ENCODE data around the gene DDX49. TPM values are rescaled to one million over a fixed set of nuclear protein-coding genes. Genes with fewer than 3 reads are reported as not detected.
A peak's percentile ranks its signal among the peaks of the same experiment; 100 is the strongest.

DDX49 gene
- total RNA-seq, 2 experiments from 2014 or later: 37.7 to 46.3 TPM

DNA sequence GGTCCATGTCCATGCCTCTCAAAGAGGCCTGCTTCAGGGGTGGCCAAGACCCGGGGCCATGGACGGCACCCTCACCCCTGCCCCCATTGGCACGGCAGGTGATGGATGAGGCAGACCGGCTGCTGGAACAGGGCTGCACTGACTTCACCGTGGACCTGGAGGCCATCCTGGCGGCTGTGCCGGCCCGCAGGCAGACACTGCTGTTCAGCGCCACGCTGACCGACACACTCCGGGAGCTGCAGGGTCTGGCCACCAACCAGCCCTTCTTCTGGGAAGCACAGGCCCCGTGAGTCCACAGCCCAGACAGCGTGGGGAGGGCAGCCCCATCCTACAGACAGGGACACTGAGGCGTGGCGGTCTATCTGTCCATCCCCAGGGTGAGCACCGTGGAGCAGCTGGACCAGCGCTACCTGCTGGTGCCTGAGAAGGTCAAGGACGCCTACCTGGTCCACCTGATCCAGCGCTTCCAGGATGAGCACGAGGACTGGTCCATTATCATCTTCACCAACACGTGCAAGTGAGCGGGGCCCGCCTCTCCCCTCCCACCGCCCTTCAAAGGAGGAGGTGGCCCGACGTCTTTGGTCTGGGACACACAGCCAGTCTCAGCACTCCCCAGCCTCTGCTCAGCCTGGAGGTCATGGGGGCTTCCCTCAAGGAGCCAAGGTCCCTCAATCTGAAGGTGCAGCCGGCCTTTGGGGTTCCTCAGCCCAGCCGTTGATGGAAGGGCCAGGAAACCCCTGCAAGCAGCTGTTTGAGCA lies 2.9 kb downstream of the DDX49 start:
- peaks cover 39% of the 10 kb centered on the region for H3K36me3 Mint-ChIP-seq
- H3K9me3 Mint-ChIP-seq: no peaks in the 10 kb centered on the region
- H3K27me3 Mint-ChIP-seq: no peaks in the 10 kb centered on the region
- POLR2A ChIA-PET: no interaction called here
- no peak overlapping the region for H3K4me3 Mint-ChIP-seq
- CTCF ChIA-PET: no interaction called here
- H3K4me1 Mint-ChIP-seq (ENCODE audit: low read depth): peaks cover 27% of the 10 kb centered on the region
- H3K27ac Mint-ChIP-seq: no peak overlapping the region
- intact Hi-C loops (cut with micrococcal nuclease): no loop called here
- DNase-seq: no peak

DNA sequence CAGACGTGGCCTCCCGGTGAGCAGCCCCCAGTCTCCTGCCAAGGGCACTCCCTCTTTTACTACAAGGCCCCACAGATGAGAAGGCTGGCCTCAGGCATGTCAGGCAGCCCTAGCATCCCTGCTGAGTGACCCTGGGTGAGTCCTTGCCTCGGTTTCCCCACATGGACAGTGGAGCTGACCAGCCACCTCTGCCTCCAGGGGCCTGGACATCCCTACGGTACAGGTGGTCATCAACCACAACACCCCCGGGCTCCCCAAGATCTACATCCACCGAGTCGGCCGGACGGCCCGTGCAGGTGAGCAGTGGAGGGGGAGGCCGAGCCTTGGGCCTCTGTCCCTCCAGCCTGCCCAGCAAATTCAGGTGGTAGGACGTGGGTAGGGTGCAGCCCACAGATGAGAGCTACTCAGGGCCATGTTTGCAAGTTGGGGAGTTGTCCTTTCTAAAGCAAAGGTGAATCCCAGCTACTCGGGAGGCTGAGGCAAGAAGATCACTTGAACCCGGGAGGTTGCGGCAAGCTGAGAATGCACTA lies 5.2 kb downstream of the DDX49 start:
- ChIA-PET POLR2A (no interaction called here), CTCF (no interaction called here)
- intact Hi-C loops (cut with micrococcal nuclease): no loop called here
- Mint-ChIP-seq H3K4me1 (ENCODE audit: low read depth) (peaks cover 13% of the 10 kb centered on the region), H3K27me3 (no peaks in the 10 kb centered on the region), H3K27ac (no peak overlapping the region), H3K4me3 (no peak overlapping the region), H3K36me3 (peaks cover 32% of the 10 kb centered on the region), H3K9me3 (no peaks in the 10 kb centered on the region)
- DNase-seq: no peak

DNA sequence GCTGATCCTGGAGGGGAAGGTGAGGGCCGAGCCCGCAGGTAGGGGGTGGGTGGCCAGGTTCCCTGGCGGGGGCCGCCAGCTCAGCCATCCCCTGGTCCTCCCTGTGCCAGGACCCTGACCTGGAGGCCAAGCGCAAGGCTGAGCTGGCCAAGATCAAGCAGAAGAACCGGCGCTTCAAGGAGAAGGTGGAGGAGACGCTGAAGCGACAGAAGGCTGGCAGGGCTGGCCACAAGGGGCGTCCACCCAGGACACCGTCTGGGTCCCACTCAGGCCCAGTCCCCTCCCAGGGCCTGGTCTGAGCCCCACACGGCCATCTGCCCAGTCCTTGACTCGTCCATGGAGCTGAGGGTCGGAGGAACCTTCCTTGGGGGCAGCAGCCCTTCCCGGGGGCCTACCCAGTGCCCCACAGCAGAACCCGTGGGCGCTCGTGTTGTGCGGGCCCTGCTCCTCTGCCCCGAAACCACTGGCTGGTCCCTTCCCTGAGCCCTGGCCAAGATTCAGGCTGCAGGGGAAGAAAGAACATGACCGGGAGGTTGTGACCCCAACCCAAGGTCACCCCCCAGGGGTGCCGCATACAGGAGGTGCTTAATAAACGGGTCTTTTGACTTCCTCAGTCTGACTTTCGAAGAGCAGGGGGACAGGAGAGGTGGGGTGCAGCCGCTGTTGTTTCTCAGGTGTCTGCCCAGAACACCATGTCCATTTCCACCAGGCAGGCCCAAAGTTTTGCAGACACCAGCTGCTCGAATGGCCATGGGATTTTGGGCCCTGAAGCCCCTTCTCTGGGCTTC lies 8.7 kb downstream of the DDX49 start:
- H3K27me3 Mint-ChIP-seq: peaks cover 3% of the 10 kb centered on the region
- peaks cover 22% of the 10 kb centered on the region for H3K36me3 Mint-ChIP-seq
- CTCF ChIA-PET: no interaction called here
- no peak overlapping the region for H3K27ac Mint-ChIP-seq
- H3K9me3 Mint-ChIP-seq: no peaks in the 10 kb centered on the region
- intact Hi-C loops (cut with micrococcal nuclease): no loop called here
- peaks cover 6% of the 10 kb centered on the region for H3K4me1 Mint-ChIP-seq (ENCODE audit: low read depth)
- no peak for DNase-seq
- POLR2A ChIA-PET: interaction anchor here (2.5 kb wide), 1 partner anchor 9 kb away, joined by 13 read pairs; the partner anchor contains the start of genes COPE and DDX49
- no peak overlapping the region for H3K4me3 Mint-ChIP-seq

DNA sequence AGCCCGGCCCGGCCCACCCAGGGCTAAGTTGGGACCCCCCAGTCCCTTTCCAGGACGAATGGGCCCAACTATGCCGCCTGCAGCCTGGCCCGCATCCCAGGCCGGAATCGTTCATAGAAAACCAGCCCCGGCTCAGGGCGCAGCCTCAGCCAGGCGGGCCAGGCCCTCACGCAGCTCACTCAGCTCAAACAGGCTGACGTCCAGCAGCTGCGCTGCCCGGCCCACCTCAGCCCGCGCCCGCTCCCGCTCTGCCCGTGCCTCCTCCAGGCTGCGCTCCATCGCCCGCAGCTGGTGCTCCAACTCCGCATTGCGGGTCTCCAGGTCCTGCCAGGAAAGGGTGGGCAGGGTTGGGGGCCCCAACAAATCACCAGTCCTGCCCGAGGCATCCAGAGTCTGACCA lies 9.8 kb downstream of the DDX49 start:
- no peak overlapping the region for H3K27ac Mint-ChIP-seq
- no peak overlapping the region for H3K4me3 Mint-ChIP-seq
- CTCF ChIA-PET: no interaction called here

DNA sequence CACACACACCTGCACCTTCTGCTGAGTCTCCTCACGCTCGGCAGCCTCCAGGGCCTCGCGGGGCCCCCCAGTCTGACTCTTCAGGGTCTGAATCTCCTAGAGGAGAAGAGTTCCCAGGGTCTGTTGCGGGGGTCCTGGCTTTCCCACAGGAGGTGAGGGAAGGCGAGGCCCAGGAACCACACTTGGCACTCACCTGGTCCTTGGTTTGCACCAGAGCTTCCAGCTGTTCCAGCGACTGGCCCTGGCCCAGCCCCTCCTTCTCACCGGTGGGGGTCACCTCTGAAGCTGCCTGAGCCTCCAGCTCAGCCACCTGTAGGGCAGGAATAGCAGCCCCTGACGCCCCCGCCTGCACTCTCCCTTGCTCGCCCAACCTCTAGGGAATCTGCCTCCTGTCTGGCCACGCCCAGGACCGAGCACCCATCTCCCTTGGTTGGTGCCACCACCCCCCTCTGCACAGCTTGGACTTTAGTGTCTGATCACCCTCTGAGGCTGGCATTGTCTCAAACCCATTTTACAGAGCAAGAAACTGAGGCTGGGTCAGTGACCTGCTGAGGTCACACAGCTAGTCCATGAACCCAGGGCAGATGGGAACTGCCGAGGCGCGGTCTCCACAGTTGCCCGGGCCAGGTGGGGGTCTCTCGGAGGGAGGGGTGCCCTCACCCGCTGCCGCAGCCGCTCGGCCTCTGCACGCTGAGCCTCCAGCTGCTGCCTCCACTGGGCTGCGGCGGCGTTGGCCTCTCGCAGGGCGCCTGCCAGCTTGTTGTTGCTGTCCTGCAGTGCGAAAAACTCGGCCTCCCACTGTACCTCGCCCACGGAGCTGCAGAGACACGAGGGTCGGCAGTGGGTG lies 12.0 kb downstream of the DDX49 start:
- H3K9me3 Mint-ChIP-seq: no peaks in the 10 kb centered on the region
- H3K36me3 Mint-ChIP-seq: peaks cover 5% of the 10 kb centered on the region
- peaks cover 12% of the 10 kb centered on the region for H3K27me3 Mint-ChIP-seq
- H3K27ac Mint-ChIP-seq: no peak overlapping the region
- H3K4me3 Mint-ChIP-seq: no peak overlapping the region
- no peak for DNase-seq
- ChIA-PET CTCF (no interaction called here), POLR2A (no interaction called here)
- H3K4me1 Mint-ChIP-seq (ENCODE audit: low read depth): peaks cover 6% of the 10 kb centered on the region
- intact Hi-C loops (cut with micrococcal nuclease): loop anchor here (1.0 kb wide), 1 partner anchor 12 kb away; the partner anchor contains the start of genes COPE and DDX49

More for the DNA sequence above, 9.8 kb downstream of the DDX49 start:
- Mint-ChIP-seq H3K9me3 (no peaks in the 10 kb centered on the region), H3K4me1 (ENCODE audit: low read depth) (peaks cover 6% of the 10 kb centered on the region), H3K36me3 (peaks cover 18% of the 10 kb centered on the region), H3K27me3 (peaks cover 11% of the 10 kb centered on the region)
- intact Hi-C loops (cut with micrococcal nuclease): no loop called here
- POLR2A ChIA-PET: interaction anchor here (1.2 to 2.5 kb wide), 2 partner anchors 9 to 10 kb away, joined by 3 to 13 read pairs; partner anchors contain the start of genes COPE and DDX49
- no peak for DNase-seq

DNA sequence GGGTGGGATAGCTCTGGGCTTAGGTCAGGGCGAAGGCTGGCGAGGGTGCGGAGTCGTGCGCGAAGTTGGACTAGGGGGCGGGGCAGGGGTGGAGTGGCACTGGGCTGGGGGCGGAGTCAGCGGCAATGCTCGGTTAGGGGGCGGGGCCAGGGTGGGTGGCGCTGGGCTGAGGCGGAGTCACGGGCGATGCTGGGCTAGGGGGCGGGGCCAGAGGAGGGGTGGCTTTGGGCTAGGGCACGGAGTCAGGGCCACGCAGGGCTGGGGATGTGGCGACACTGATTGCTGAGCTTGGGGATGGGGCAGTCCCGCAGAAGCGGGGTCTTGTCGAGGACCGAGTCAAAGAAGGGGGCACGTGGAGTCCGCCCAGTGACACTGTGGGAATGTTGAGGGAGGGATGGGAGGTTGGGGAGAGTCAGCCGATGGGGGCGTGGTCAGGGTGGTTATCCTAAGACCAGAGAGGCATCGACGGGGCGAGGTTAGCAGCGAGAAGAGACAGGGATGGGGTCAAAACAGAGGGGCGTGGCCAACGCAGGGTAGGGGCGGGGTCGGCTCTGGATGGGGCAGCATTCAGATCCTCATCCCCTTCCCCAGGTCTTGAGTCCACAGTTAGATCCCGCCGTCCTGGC lies 12.8 kb downstream of the DDX49 start:
- H3K9me3 Mint-ChIP-seq: no peaks in the 10 kb centered on the region
- H3K4me1 Mint-ChIP-seq (ENCODE audit: low read depth): peaks cover 6% of the 10 kb centered on the region
- peak; percentile 90 for DNase-seq
- CTCF ChIA-PET: no interaction called here
- peaks cover 12% of the 10 kb centered on the region for H3K27me3 Mint-ChIP-seq
- peaks cover 5% of the 10 kb centered on the region for H3K36me3 Mint-ChIP-seq
- intact Hi-C loops (cut with micrococcal nuclease): loop anchor here (1.0 kb wide), 1 partner anchor 13 kb away; the partner anchor contains the start of genes COPE and DDX49
- H3K27ac Mint-ChIP-seq: no peak overlapping the region
- POLR2A ChIA-PET: interaction anchor here (0.6 kb wide), 1 partner anchor 13 kb away, joined by 3 read pairs; the partner anchor contains the start of genes COPE and DDX49
- H3K4me3 Mint-ChIP-seq: peak overlapping the region; percentile 71

DNA sequence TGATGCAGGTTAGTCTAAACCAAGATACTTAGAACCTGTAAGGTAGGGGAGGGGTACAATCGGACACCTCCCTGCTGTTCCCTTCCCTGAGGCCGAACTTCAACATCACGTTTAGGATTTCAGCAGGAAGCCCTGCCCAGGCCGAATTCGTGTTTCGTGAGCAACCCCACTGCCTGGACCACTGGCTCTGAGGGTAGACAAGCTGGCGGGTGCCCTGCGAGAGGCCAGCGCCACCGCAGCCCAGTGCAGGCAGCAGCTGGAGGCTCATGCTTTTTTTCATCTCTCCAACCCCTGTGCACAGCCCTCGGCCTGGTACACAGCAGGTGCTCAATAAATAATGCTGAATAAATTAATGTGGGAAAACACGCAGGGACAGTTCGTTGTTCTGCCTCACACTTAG lies 13.8 kb downstream of the DDX49 start:
- peaks cover 6% of the 10 kb centered on the region for H3K4me1 Mint-ChIP-seq (ENCODE audit: low read depth)
- H3K27me3 Mint-ChIP-seq: peaks cover 12% of the 10 kb centered on the region
- intact Hi-C loops (cut with micrococcal nuclease): no loop called here
- ChIA-PET POLR2A (no interaction called here), CTCF (no interaction called here)
- H3K9me3 Mint-ChIP-seq: no peaks in the 10 kb centered on the region
- H3K4me3 Mint-ChIP-seq: no peak overlapping the region
- H3K36me3 Mint-ChIP-seq: no peaks in the 10 kb centered on the region
- no peak for DNase-seq
- H3K27ac Mint-ChIP-seq: no peak overlapping the region

DNA sequence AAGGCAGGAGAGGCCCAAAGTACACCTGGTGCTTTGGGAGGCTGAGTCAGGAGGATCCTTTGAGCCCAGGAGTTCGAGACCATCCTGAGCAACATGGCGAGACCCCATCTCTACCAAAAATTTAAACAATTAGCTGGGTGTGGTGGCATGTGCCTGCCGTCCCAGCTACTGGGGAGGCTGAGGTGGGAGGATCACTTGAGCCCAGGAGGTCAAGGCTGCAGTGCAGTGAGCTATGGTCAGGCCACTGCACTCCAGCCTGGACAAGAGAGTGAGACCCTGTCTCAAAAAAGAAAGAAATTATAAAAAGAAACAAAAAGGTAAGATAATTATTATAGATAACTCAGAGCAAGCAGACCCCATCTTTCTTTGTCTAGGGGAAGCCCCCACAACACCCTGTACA lies 19.6 kb downstream of the DDX49 start:
- Mint-ChIP-seq H3K4me3 (no peak overlapping the region), H3K27me3 (peaks cover 21% of the 10 kb centered on the region), H3K9me3 (no peaks in the 10 kb centered on the region), H3K36me3 (no peaks in the 10 kb centered on the region), H3K27ac (no peak overlapping the region), H3K4me1 (ENCODE audit: low read depth) (peaks cover 3% of the 10 kb centered on the region)
- POLR2A ChIA-PET: no interaction called here
- intact Hi-C loops (cut with micrococcal nuclease): no loop called here
- DNase-seq: no peak
- CTCF ChIA-PET: interaction anchor here (1.3 kb wide), 1 partner anchor 20 kb away, joined by 4 read pairs; the partner anchor contains the start of gene COPE

DNA sequence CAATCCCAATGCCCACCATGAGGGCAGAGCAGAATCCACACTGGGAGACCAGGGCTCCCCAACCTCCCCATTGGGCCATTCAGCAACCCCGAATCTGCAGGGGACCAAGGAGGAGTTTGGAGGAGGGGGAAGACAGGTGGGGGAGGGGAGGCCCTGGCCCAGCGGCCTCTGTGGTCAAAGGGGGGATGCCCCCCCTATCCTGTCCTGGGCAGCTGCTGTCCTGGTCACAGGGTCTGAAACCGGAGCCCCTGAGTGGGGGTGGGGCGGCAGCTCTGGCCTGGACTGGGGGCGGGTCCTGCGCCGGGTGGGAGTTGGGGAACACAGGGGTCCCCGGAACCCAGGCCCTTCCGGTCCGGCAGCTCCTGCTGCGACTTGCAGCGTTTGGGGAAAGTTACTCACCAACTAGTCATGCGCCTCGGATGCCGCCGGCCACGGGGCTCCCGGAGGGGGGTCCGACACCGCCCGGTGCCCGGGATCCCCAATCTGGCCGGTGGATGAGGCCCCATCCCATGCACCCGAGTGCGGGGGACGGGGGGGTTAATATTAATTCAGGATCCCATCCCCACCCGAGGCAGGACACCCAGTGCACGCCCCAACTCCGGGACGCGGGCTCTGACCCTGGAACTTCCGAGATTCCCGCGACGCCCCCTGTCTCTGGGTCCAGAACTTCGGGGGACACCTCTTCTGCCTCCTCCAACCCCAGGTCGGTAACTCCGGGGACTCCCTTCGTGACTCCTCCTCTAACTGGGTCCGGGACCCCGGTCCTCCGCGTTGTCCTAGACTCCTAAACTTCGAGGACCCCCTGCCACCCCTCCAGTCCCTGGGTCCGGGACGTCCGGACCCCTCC lies 20.6 kb downstream of the DDX49 start:
- CTCF ChIA-PET: interaction anchor here (0.8 to 1.3 kb wide), 2 partner anchors 21 to 84 kb away, joined by 3 to 4 read pairs; partner anchors contain the start of gene COPE
- no peaks in the 10 kb centered on the region for H3K36me3 Mint-ChIP-seq
- H3K9me3 Mint-ChIP-seq: no peaks in the 10 kb centered on the region
- peaks cover 3% of the 10 kb centered on the region for H3K4me1 Mint-ChIP-seq (ENCODE audit: low read depth)
- DNase-seq: peak; percentile 36
- H3K4me3 Mint-ChIP-seq: no peak overlapping the region
- POLR2A ChIA-PET: no interaction called here
- intact Hi-C loops (cut with micrococcal nuclease): no loop called here
- H3K27me3 Mint-ChIP-seq: peaks cover 19% of the 10 kb centered on the region
- no peak overlapping the region for H3K27ac Mint-ChIP-seq

DNA sequence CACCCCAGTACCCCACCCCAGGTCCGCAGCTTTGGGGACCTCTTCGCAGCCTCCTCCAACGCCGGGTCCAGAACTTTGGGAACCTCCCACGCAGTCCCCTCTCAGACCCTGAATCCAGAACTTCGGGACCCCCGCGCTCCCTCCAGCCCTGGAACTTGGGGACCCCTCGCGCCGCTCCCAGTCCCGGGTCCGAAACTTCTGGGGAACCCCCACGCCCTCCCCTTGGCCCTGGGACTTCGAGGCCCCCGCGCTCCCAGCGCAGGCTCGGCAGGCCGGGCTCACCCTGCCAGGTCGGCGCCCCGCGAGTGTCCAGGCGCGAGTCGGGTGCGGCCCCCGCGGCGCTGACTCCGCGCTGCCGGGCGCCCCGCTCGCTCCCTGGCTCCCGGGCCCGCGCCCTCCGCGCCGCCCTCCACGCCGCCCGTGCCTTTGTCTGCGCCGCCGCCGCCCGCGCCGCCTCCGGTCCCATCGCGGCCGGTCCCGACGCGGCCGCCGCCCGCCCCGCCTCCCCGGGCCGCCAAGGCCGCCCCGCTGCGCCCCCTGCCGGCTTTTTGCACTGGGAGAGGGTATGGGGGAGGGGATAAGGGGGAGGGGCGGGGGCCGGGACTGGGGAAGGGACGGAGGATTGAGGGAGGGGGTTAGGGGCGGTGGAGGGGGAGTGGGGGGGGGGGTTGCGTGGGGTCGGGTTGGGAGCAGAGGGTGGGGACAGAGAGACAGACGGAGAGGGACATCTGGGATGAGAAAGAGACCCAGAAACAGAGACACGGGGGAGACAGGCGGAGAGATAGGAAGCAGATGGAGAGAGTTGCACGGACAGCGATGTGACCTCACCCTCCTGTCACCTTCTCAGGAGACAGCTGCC lies 21.5 kb downstream of the DDX49 start, which contains the start of gene HOMER3:
HOMER3 (minus strand) TSS at position 449 of the 859 bp plus-strand sequence. CDS start 2,235 bp downstream, outside the sequence.
- Mint-ChIP-seq H3K4me3 (peak within 1 kb of the TSS; percentile 4), H3K27me3 (peaks cover 19% of the 10 kb centered on the region), H3K27ac (no peak within 1 kb of the TSS), H3K36me3 (no peaks in the 10 kb centered on the region), H3K4me1 (ENCODE audit: low read depth) (peaks cover 3% of the 10 kb centered on the region), H3K9me3 (no peaks in the 10 kb centered on the region)
- ChIA-PET CTCF (no interaction called here), POLR2A (no interaction called here)
- intact Hi-C loops (cut with micrococcal nuclease): no loop called here
- peak; percentile 83 for DNase-seq

Measured in activated CD4-positive, alpha-beta memory T cell treated with anti-CD3 and anti-CD28 coated beads for 36 hours (primary cell).